ENCODE data around the gene SCN9A. TPM values are rescaled to one million over a fixed set of nuclear protein-coding genes. Genes with fewer than 3 reads are reported as not detected.

Gene SCN9A
- total and polyA plus RNA-seq, 2 of the 8 experiments (the other 6 are each of a cell fraction or from before 2014, with no cell fraction given), result 1.6 to 6.2 TPM

GRCh38 chr2:166285215-166285614 lies 90.5 kb downstream of the SCN9A start (continued):
- TF ChIP-seq NRF1 (IDR thresholded peaks at IDR 0.05; ENCODE audit: low read depth, low read length), result no peak

All from H1 (cell line).